HG02588 (cell line): ENCODE data around the gene EPSTI1.
"Not testable (repeated sequence)": the region's sequence is repeated elsewhere in the genome, so short reads cannot be mapped to it uniquely, and the experiment has no call there.

Experiments used
- ATAC-seq: cut with Tn5 transposase; IDR thresholded peaks from one replicate; pipeline ENCODE4 v1.9.1; 2021; ENCODE audit warnings: mild to moderate bottlenecking, moderate library complexity; ENCODE audit not compliant: unreplicated experiment

EPSTI1 gene

GRCh38 chr13:43006893-43007631 is 15.0 kb upstream of the EPSTI1 start:
- no peak for ATAC-seq

GRCh38 chr13:43005460-43006236 is 13.6 kb upstream of the EPSTI1 start:
- no peak for ATAC-seq

GRCh38 chr13:43003729-43004128 is 11.7 kb upstream of the EPSTI1 start:
- ATAC-seq: no peak

GRCh38 chr13:43003010-43003409 is 11.0 kb upstream of the EPSTI1 start:
- no peak for ATAC-seq

GRCh38 chr13:43002021-43002420 is 10.0 kb upstream of the EPSTI1 start:
- ATAC-seq: no peak

- ATAC-seq: no peak
These were observed 8.6 kb upstream of the EPSTI1 start for GRCh38 chr13:43000676-43001075.

- no peak for ATAC-seq
These were observed 7.5 kb upstream of the EPSTI1 start for GRCh38 chr13:42999491-42999890.

GRCh38 chr13:42997381-42997780 is 5.3 kb upstream of the EPSTI1 start:
- peak; percentile 62 for ATAC-seq

GRCh38 chr13:42996584-42996983 is 4.5 kb upstream of the EPSTI1 start:
- ATAC-seq: no peak

GRCh38 chr13:42994878-42995277 is 2.8 kb upstream of the EPSTI1 start:
- no peak for ATAC-seq

GRCh38 chr13:42992764-42993122 is 702 bp upstream of the EPSTI1 start:
- ATAC-seq: peak; percentile 1

- ATAC-seq: not testable (repeated sequence)
These were observed 676 bp downstream of the EPSTI1 start for GRCh38 chr13:42991233-42991897.

- ATAC-seq: no peak
These were observed 1.5 kb downstream of the EPSTI1 start for GRCh38 chr13:42990291-42991232.

GRCh38 chr13:42986176-42986574 is 5.9 kb downstream of the EPSTI1 start:
- no peak for ATAC-seq

- no peak for ATAC-seq
These were observed 6.5 kb downstream of the EPSTI1 start for GRCh38 chr13:42985312-42986175.

- peak; percentile 57 for ATAC-seq
These were observed 7.3 kb downstream of the EPSTI1 start for GRCh38 chr13:42984691-42985090.

GRCh38 chr13:42984026-42984425 is 8.0 kb downstream of the EPSTI1 start:
- no peak for ATAC-seq

GRCh38 chr13:42981853-42982252 is 10.2 kb downstream of the EPSTI1 start:
- ATAC-seq: no peak

- ATAC-seq: no peak
These were observed 10.7 kb downstream of the EPSTI1 start for GRCh38 chr13:42981317-42981716.

- no peak for ATAC-seq
These were observed 14.8 kb downstream of the EPSTI1 start for GRCh38 chr13:42977219-42977659.
